ENCODE measurements around the gene CERS6. TPM values are rescaled to one million over a fixed set of nuclear protein-coding genes. Genes with fewer than 3 reads are reported as not detected.

The CERS6 gene
- total and polyA plus RNA-seq, 11 donors, result 22.1 to 78.0 (median 62.2) TPM

DNA sequence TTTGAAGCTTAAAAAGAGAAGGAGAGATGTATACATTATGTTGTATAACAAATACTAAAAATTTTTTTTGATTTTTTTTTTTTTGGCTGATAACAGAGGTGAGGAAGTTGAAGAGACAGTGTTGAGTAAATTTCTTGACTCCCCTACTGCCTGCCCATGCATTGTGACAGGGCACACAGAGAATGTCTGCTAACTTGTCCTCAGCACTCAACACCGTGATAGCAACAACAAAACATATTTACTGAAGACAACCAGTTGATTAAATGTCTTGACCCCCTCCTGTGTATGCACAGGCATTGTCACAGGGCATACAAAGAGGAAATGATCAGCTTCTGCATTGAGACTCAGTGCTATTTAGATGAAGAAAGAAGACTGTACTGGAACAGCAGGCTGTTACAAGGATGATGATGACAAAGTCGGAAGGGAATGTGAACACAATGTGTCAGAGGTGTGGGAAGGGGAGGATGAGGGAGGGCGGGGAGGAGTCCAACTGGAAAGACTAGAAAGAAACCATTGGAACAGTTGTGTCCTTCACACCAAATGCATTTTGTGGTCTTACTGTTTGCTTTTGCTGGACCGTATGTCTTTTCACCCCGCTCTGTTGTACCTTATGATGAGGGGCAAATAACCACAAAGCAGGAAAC lies 89.5 kb downstream of the CERS6 start:
- TF ChIP-seq, protein P1, sequence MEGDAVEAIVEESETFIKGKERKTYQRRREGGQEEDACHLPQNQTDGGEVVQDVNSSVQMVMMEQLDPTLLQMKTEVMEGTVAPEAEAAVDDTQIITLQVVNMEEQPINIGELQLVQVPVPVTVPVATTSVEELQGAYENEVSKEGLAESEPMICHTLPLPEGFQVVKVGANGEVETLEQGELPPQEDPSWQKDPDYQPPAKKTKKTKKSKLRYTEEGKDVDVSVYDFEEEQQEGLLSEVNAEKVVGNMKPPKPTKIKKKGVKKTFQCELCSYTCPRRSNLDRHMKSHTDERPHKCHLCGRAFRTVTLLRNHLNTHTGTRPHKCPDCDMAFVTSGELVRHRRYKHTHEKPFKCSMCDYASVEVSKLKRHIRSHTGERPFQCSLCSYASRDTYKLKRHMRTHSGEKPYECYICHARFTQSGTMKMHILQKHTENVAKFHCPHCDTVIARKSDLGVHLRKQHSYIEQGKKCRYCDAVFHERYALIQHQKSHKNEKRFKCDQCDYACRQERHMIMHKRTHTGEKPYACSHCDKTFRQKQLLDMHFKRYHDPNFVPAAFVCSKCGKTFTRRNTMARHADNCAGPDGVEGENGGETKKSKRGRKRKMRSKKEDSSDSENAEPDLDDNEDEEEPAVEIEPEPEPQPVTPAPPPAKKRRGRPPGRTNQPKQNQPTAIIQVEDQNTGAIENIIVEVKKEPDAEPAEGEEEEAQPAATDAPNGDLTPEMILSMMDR (IDR thresholded peaks at IDR 0.05), result no peak
- 64 to 72% (median 69%) methylated on average over 5 of the region's 5 CpGs for WGBS, 4 donors
- intact Hi-C loops (cut with DNase I), result no loop called here
- H3K4me1 ChIP-seq, result peaks cover 0 to 37% (median 8%) of the 10 kb centered on the region in 12 donors
- H3K9me3 ChIP-seq, result peaks cover 0 to 7% (median 2%) of the 10 kb centered on the region in 12 donors
- peak; percentile 89 to 95 (median 92) for ATAC-seq
- H3K27me3 ChIP-seq, result no peaks in the 10 kb centered on the region
- H3K4me3 ChIP-seq, result no peak overlapping the region
- peaks cover 0 to 10% (median 0%) of the 10 kb centered on the region in 9 donors for H3K36me3 ChIP-seq
- peak in 2 of 5 donors; percentile 37 to 61 for DNase-seq
- peak overlapping the region; percentile 28 to 82 (median 72) for H3K27ac ChIP-seq

DNA sequence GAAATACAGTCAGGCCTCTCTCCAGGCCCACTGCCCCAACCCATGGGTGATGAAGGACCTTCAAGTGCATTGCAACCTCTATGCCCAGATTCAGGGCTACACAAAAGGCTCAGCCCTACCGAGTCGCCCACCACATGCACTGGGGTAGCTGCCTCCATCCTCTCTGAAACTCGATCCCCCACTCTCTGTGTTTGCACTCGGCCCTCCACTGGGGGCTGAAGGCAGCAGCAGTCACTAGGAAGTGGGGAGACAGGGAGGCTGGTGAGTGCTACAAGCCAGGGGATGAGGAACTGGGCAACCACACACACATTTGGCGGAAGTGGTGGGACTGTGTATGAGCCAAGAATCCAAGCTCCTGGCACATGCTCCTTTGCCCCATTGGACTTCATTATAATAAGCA lies 94.6 kb downstream of the CERS6 start:
- Histone ChIP-seq H3K27ac (no peak overlapping the region), H3K9me3 (no peaks in the 10 kb centered on the region), H3K27me3 (no peaks in the 10 kb centered on the region), H3K36me3 (peaks cover 0 to 8% (median 0%) of the 10 kb centered on the region in 9 donors), H3K4me1 (peaks cover 0 to 18% (median 4%) of the 10 kb centered on the region in 12 donors), H3K4me3 (no peak overlapping the region)
- intact Hi-C loops (cut with DNase I), result no loop called here
- ATAC-seq (peak; percentile 57 to 83 (median 68)), DNase-seq (peak in 4 of 5 donors; percentile 26 to 58 (median 44))
- 71 to 84% (median 80%) methylated on average over 5 of the region's 5 CpGs for WGBS, 4 donors
- TF ChIP-seq, protein P1 (IDR thresholded peaks at IDR 0.05), result no peak
- TF ChIP-seq POLR2A (IDR thresholded peaks at IDR 0.05), result no peak

DNA sequence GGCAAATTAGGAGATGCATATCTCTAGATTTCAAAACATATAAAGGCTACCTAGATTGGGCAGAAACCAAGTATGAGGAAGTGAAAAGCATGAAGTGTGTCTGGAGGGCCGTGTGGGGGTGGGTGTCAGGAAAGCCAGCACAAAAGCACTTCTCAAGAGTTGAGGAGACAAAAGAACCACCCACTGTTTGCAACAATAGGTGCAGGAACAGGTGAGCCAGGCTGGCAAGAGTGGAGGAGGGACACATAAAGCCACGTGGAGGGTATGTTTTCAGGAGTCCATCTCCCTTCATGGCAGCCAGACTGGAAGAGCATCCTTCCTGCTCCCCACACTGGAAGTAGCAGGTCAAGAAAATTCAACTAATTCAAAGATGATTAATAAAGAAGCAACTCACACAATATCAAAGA lies 96.4 kb downstream of the CERS6 start:
- DNase-seq, result no peak
- Histone ChIP-seq H3K36me3 (peaks cover 0 to 7% (median 0%) of the 10 kb centered on the region in 9 donors), H3K4me1 (peaks cover 0 to 11% (median 0%) of the 10 kb centered on the region in 12 donors), H3K27me3 (no peaks in the 10 kb centered on the region), H3K4me3 (no peak overlapping the region), H3K27ac (no peak overlapping the region), H3K9me3 (no peaks in the 10 kb centered on the region)
- TF ChIP-seq POLR2A (IDR thresholded peaks at IDR 0.05), result no peak
- TF ChIP-seq, protein P1 (IDR thresholded peaks at IDR 0.05), result no peak
- 72 to 83% (median 79%) methylated on average over 2 of the region's 2 CpGs for WGBS, 4 donors
- intact Hi-C loops (cut with DNase I), result no loop called here
- ATAC-seq, result no peak

DNA sequence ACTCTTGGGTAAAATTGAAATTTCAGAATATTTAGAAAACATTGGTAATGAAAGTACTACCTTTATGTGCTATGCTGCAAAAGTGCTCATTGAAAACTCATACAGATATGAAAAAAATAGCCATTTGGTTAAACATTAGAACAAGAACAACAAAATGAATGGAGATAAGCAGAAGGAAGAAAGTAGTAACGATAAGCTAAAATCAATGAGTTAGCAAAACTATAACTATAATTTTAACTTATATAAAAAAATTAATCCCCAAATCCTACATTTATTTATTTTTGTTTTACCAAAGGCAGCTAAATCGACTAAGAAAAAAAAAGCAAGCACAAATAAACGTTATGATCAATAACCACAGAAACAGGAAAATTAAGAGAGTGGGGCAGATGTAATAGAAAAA lies 99.2 kb downstream of the CERS6 start:
- no peaks in the 10 kb centered on the region for H3K36me3 ChIP-seq
- H3K27me3 ChIP-seq, result no peaks in the 10 kb centered on the region
- intact Hi-C loops (cut with DNase I), result loop anchor here in 1 of 10 donors (5.0 kb wide), 1 partner anchor 132 kb away; no protein-coding TSS in a partner anchor
- 85 to 93% (median 91%) methylated on average over 3 of the region's 3 CpGs for WGBS, 4 donors
- TF ChIP-seq, protein P1 (IDR thresholded peaks at IDR 0.05), result no peak
- no peak for TF ChIP-seq POLR2A (IDR thresholded peaks at IDR 0.05)
- ATAC-seq (no peak), DNase-seq (no peak)
- H3K4me1 ChIP-seq, result peaks cover 0 to 17% (median 7%) of the 10 kb centered on the region in 12 donors
- H3K9me3 ChIP-seq, result no peaks in the 10 kb centered on the region
- H3K27ac ChIP-seq, result no peak overlapping the region
- no peak overlapping the region for H3K4me3 ChIP-seq
